ENCODE results near the gene ATP5MC3. TPM values are rescaled to one million over a fixed set of nuclear protein-coding genes. Genes with fewer than 3 reads are reported as not detected.
A peak's percentile ranks its signal among the peaks of the same experiment; 100 is the strongest.

ATP5MC3 gene
- total and polyA plus RNA-seq, 2 of the 13 experiments (the other 11 are each of a cell fraction or from before 2014, with no cell fraction given): 676 to 1,007 TPM

DNA sequence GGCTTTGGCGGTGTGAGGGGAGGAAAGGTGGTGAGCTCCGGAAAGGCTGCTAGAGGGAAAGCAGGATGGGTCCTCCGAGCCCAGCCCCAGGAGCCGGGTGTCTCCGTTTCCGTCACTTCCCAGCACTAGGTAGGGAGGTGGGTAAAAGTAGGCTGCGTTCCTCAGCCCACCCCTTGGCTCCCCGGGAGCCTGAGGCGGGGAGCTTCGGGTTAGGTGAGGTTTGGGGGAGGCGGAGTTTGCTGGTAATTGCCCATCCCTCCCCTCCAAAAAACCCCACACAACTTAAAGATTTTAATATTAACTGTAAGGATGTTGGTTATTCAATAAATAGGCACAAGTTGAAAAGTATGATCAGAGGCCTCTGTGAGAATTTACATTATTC lies 13.0 kb downstream of the ATP5MC3 start (continued):
- TF ChIP-seq, protein P1, sequence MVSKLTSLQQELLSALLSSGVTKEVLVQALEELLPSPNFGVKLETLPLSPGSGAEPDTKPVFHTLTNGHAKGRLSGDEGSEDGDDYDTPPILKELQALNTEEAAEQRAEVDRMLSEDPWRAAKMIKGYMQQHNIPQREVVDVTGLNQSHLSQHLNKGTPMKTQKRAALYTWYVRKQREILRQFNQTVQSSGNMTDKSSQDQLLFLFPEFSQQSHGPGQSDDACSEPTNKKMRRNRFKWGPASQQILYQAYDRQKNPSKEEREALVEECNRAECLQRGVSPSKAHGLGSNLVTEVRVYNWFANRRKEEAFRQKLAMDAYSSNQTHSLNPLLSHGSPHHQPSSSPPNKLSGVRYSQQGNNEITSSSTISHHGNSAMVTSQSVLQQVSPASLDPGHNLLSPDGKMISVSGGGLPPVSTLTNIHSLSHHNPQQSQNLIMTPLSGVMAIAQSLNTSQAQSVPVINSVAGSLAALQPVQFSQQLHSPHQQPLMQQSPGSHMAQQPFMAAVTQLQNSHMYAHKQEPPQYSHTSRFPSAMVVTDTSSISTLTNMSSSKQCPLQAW (CRISPR knock-in tag; IDR thresholded peaks at IDR 0.05): no peak
- TF ChIP-seq POLR2G (IDR thresholded peaks at IDR 0.05; ENCODE audit: low read depth, low read length) (peak; percentile 64), ZNF235 (CRISPR knock-in tag; IDR thresholded peaks at IDR 0.05; ENCODE audit: borderline replicate concordance) (0 out of 2 replicates have a peak, but pooled peaks have one; percentile 49), NPAS2 (CRISPR knock-in tag; IDR thresholded peaks at IDR 0.05; ENCODE audit: borderline replicate concordance) (no peak), ZNF253 (CRISPR knock-in tag; IDR thresholded peaks at IDR 0.05; ENCODE audit: borderline replicate concordance) (no peak), RFXAP (CRISPR knock-in tag; IDR thresholded peaks at IDR 0.05; ENCODE audit: borderline replicate concordance) (no peak), SP4 (CRISPR knock-in tag; IDR thresholded peaks at IDR 0.05) (no peak), ZNF136 (CRISPR knock-in tag; IDR thresholded peaks at IDR 0.05; ENCODE audit: low read depth) (0 out of 2 replicates have a peak, but pooled peaks have one; percentile 2), ZNF383 (CRISPR knock-in tag; IDR thresholded peaks at IDR 0.05; ENCODE audit: borderline replicate concordance) (no peak), ZNF841 (CRISPR knock-in tag; IDR thresholded peaks at IDR 0.05; ENCODE audit: borderline replicate concordance) (no peak), FOXJ3 (CRISPR knock-in tag; IDR thresholded peaks at IDR 0.05; ENCODE audit: borderline replicate concordance) (no peak), POLR2AphosphoS5 (IDR thresholded peaks at IDR 0.05; ENCODE audit: low read depth, low read length) (peak; percentile 69), CC2D1A (CRISPR knock-in tag; IDR thresholded peaks at IDR 0.05) (0 out of 2 replicates have a peak, but pooled peaks have one; percentile 86), ZNF33B (CRISPR knock-in tag; IDR thresholded peaks at IDR 0.05) (peak; percentile 42; the same call in 1 of the 2 replicates)
- TF ChIP-seq, protein P2, sequence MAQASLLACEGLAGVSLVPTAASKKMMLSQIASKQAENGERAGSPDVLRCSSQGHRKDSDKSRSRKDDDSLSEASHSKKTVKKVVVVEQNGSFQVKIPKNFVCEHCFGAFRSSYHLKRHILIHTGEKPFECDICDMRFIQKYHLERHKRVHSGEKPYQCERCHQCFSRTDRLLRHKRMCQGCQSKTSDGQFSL (CRISPR knock-in tag; IDR thresholded peaks at IDR 0.05): no peak
- TF ChIP-seq, protein P3, sequence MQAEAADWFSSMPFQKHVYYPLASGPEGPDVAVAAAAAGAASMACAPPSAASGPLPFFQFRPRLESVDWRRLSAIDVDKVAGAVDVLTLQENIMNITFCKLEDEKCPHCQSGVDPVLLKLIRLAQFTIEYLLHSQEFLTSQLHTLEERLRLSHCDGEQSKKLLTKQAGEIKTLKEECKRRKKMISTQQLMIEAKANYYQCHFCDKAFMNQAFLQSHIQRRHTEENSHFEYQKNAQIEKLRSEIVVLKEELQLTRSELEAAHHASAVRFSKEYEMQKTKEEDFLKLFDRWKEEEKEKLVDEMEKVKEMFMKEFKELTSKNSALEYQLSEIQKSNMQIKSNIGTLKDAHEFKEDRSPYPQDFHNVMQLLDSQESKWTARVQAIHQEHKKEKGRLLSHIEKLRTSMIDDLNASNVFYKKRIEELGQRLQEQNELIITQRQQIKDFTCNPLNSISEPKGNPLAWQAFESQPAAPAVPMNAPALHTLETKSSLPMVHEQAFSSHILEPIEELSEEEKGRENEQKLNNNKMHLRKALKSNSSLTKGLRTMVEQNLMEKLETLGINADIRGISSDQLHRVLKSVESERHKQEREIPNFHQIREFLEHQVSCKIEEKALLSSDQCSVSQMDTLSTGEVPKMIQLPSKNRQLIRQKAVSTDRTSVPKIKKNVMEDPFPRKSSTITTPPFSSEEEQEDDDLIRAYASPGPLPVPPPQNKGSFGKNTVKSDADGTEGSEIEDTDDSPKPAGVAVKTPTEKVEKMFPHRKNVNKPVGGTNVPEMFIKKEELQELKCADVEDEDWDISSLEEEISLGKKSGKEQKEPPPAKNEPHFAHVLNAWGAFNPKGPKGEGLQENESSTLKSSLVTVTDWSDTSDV (CRISPR knock-in tag; IDR thresholded peaks at IDR 0.05): no peak
- TF ChIP-seq, protein P4, sequence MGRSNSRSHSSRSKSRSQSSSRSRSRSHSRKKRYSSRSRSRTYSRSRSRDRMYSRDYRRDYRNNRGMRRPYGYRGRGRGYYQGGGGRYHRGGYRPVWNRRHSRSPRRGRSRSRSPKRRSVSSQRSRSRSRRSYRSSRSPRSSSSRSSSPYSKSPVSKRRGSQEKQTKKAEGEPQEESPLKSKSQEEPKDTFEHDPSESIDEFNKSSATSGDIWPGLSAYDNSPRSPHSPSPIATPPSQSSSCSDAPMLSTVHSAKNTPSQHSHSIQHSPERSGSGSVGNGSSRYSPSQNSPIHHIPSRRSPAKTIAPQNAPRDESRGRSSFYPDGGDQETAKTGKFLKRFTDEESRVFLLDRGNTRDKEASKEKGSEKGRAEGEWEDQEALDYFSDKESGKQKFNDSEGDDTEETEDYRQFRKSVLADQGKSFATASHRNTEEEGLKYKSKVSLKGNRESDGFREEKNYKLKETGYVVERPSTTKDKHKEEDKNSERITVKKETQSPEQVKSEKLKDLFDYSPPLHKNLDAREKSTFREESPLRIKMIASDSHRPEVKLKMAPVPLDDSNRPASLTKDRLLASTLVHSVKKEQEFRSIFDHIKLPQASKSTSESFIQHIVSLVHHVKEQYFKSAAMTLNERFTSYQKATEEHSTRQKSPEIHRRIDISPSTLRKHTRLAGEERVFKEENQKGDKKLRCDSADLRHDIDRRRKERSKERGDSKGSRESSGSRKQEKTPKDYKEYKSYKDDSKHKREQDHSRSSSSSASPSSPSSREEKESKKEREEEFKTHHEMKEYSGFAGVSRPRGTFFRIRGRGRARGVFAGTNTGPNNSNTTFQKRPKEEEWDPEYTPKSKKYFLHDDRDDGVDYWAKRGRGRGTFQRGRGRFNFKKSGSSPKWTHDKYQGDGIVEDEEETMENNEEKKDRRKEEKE (IDR thresholded peaks at IDR 0.05): no peak
- TF ChIP-seq, protein P5, sequence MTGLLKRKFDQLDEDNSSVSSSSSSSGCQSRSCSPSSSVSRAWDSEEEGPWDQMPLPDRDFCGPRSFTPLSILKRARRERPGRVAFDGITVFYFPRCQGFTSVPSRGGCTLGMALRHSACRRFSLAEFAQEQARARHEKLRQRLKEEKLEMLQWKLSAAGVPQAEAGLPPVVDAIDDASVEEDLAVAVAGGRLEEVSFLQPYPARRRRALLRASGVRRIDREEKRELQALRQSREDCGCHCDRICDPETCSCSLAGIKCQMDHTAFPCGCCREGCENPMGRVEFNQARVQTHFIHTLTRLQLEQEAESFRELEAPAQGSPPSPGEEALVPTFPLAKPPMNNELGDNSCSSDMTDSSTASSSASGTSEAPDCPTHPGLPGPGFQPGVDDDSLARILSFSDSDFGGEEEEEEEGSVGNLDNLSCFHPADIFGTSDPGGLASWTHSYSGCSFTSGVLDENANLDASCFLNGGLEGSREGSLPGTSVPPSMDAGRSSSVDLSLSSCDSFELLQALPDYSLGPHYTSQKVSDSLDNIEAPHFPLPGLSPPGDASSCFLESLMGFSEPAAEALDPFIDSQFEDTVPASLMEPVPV (CRISPR knock-in tag; IDR thresholded peaks at IDR 0.05): peak; percentile 6; the same call in 1 of the 2 replicates
- TF ChIP-seq, protein P6, sequence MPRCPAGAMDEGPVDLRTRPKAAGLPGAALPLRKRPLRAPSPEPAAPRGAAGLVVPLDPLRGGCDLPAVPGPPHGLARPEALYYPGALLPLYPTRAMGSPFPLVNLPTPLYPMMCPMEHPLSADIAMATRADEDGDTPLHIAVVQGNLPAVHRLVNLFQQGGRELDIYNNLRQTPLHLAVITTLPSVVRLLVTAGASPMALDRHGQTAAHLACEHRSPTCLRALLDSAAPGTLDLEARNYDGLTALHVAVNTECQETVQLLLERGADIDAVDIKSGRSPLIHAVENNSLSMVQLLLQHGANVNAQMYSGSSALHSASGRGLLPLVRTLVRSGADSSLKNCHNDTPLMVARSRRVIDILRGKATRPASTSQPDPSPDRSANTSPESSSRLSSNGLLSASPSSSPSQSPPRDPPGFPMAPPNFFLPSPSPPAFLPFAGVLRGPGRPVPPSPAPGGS (CRISPR knock-in tag; IDR thresholded peaks at IDR 0.05): no peak
